Peyer's patch (tissue), 4 donors: ENCODE measurements around the gene LMTK2. TPM values are rescaled to one million over a fixed set of nuclear protein-coding genes. Genes with fewer than 3 reads are reported as not detected.

Source experiments
- DNase-seq, 3 donors: peaks; one replicate each; pipeline ENCODE4 v3.0.0-alpha.2; 2017 to 2019
- H3K27ac ChIP-seq, 4 donors: fragments of 200-600 bp; sonication (generic); one replicate each; pipeline ENCODE4 v1.5.1; 2016 to 2019
- H3K27me3 ChIP-seq, 2 donors: fragments of 200-600 bp; sonication (generic); one replicate each; pipeline ENCODE4 v1.5.1; 2019
- H3K36me3 ChIP-seq, 3 donors: fragments of 200-600 bp; sonication (generic); one replicate each; pipeline ENCODE4 v1.5.1; 2016 to 2019
- H3K4me1 ChIP-seq, 4 donors: fragments of 200-600 bp; sonication (generic); one replicate each; pipeline ENCODE4 v1.5.1; 2016 to 2019
- H3K4me3 ChIP-seq, 4 donors: fragments of 200-600 bp; sonication (generic); 1 replicate in 3 of 4; 2 replicates in 1 of 4; pipeline ENCODE4 v1.5.1; 2016 to 2019; ENCODE audit warnings: mild to moderate bottlenecking in 1 of 4
- H3K9me3 ChIP-seq, 4 donors: fragments of 200-600 bp; sonication (generic); one replicate each; pipeline ENCODE4 v1.5.1; 2016 to 2019; ENCODE audit warnings: mild to moderate bottlenecking in 1 of 4
- CTCF ChIP-seq, 6 experiments: fragments of 450-650 bp in 4 of 6; fragments of 200-600 bp in 2 of 6; sonication (generic) in 1 of 6; IDR thresholded peaks; one replicate each; pipeline ENCODE4 v1.5.1; 2017 to 2019; ENCODE audit warnings: antibody characterized with exemption in 6 of 6, mild to moderate bottlenecking in 3 of 6, moderate library complexity in 1 of 6
- POLR2A ChIP-seq, 2 donors: fragments of 450-650 bp; IDR thresholded peaks; one replicate each; pipeline ENCODE4 v1.5.1; 2017; ENCODE audit warnings: antibody characterized with exemption in 2 of 2, mild to moderate bottlenecking in 2 of 2, moderate library complexity in 2 of 2
- total RNA-seq, 4 donors: library from RNA; depleted of rRNA; stranded (reverse); fragments of >200 nt; gene quantifications; one replicate each; pipeline ENCODE4 v1.1.0, GENCODE V29; 2016

LMTK2 gene
- total RNA-seq, 4 donors from 2014 or later: 23.1 to 54.0 (median 51.4) TPM

GRCh38 chr7:98209166-98209920, 102.7 kb downstream of the LMTK2 start:
- peaks cover 0 to 21% (median 0%) of the 10 kb centered on the region in 3 donors for H3K36me3 ChIP-seq
- DNase-seq: peak in 1 of 3 donors; percentile 39
- no peaks in the 10 kb centered on the region for H3K27me3 ChIP-seq
- no peak overlapping the region for H3K27ac ChIP-seq
- no peak overlapping the region for H3K4me3 ChIP-seq
- H3K4me1 ChIP-seq: peaks cover 0 to 15% (median 7%) of the 10 kb centered on the region in 4 donors
- TF ChIP-seq POLR2A (IDR thresholded peaks at IDR 0.05): no peak
- TF ChIP-seq CTCF (IDR thresholded peaks at IDR 0.05): no peak
- no peaks in the 10 kb centered on the region for H3K9me3 ChIP-seq

DNA sequence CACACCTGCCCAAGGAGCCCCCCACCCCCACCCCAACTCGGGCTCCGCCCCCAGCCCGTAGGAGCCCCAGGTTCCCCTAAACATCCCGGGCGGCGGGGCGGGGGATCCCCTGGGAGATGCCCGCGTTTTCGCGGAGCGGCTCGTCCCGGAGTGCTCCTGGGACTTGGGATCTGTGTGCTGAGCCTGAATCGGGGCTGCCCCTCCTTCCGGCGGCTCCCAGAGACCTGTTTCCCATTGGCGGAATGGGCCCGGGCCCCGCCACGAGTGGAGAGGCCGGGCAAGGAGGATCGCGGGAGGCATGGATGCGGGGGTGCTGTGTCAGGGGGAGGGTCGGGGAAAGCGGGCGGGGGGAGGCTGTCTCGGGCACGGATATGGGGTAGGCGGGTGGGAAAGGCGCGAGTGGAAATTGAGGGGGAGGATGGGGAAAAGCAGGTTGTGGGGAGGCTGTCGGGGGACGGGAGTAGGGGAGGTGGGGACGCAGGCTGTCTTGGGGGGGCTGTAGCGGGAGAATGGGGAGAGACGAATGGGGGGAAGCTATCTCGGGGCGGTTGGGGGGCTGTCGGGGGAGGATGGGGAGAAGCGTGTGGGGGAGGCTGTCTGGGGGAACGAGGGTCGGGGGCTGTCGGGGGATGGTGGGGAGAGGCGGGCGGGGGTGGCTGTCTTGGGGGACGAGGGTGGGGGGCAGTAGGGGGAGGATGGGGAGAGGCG, 104.0 kb downstream of the LMTK2 start:
- Histone ChIP-seq H3K4me1 (peaks cover 0 to 15% (median 6%) of the 10 kb centered on the region in 4 donors), H3K4me3 (peak overlapping the region in 3 of 4 donors; percentile 40 to 63 (median 52)), H3K27ac (no peak overlapping the region), H3K27me3 (no peaks in the 10 kb centered on the region), H3K36me3 (peaks cover 0 to 13% (median 0%) of the 10 kb centered on the region in 3 donors), H3K9me3 (no peaks in the 10 kb centered on the region)
- peak in 2 of 3 donors; percentile 49 to 55 for DNase-seq
- TF ChIP-seq CTCF (IDR thresholded peaks at IDR 0.05): no peak
- TF ChIP-seq POLR2A (IDR thresholded peaks at IDR 0.05): no peak

DNA sequence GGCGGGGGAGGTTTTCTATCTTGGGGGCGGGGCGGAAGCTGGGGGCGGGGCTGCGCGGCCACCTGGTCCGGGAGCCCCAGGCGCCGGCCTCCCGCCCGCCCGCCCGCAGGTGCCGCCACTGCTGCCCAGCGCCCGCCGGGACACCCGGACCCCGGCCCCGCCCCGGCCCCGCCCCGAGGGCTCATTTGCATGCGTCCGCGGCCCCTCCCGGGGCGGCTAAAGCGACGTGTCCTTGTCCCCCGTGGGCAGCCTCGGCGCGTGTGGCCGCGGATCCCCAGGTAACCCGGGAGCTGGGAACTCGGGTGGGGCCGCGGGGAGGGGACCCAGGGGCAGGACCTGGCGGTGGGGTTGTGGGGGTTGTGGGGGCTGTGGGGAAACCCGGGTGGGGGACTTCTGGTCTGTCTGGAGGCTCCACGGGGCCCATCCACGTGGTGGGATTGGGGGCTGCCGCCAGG, 104.6 kb downstream of the LMTK2 start, which contains the start of gene BHLHA15:
TSS of gene BHLHA15 (plus strand) at position 219 of the 455 bp plus-strand sequence. CDS start 871 bp downstream, outside the sequence.
- peak; percentile 20 to 83 (median 78) for DNase-seq

DNA sequence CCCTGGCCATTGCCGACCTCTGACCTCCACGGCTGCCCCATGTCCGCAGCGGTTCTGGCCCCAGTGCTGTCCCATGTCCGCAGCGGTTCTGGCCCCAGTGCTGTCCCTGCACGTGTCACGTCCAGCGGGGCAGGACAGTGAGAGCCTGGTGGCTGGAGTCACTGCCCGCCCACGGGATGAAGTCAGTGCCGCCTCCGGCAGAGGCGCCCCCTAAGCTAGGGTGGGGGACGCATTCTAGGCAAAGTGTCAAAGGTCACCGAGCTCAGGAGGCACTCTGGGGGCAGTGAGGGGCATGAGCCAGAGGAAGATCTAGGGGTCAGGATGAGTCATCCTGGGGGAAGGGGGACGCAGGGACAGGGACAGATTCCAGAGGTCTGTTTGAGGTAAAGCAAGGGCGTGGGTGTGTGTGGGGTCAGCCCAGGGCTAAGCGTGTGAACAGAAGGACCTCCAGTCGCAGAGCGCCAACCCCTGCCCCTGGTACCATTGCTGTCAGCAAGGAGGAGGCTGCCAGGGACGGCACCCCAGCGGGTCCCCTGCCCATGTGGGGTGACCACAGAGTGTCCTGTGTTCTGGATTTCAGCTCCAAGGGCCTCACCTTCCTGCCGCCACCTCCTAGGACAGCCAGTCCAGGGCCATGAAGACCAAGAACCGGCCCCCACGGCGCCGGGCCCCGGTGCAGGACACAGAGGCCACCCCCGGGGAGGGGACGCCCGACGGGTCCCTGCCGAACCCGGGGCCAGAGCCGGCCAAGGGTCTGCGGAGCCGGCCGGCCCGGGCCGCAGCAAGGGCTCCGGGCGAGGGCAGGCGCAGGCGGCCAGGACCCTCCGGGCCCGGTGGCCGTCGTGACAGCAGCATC, 105.2 kb downstream of the LMTK2 start:
- DNase-seq: peak in 2 of 3 donors; percentile 45
- TF ChIP-seq POLR2A (IDR thresholded peaks at IDR 0.05): no peak
- TF ChIP-seq CTCF (IDR thresholded peaks at IDR 0.05): no peak
- Histone ChIP-seq H3K36me3 (peaks cover 0 to 8% (median 0%) of the 10 kb centered on the region in 3 donors), H3K4me3 (peak overlapping the region; percentile 14 to 63 (median 46)), H3K4me1 (peaks cover 0 to 15% (median 6%) of the 10 kb centered on the region in 4 donors), H3K27ac (peak overlapping the region in 3 of 4 donors; percentile 15 to 39 (median 17)), H3K9me3 (no peaks in the 10 kb centered on the region), H3K27me3 (no peaks in the 10 kb centered on the region)

More for the DNA sequence above, 104.6 kb downstream of the LMTK2 start, which contains the start of gene BHLHA15:
- Histone ChIP-seq H3K27me3 (no peaks in the 10 kb centered on the region), H3K4me1 (peaks cover 0 to 15% (median 6%) of the 10 kb centered on the region in 4 donors), H3K9me3 (no peaks in the 10 kb centered on the region), H3K36me3 (peaks cover 0 to 13% (median 0%) of the 10 kb centered on the region in 3 donors), H3K4me3 (peak within 1 kb of the TSS; percentile 14 to 63 (median 46)), H3K27ac (peak within 1 kb of the TSS in 3 of 4 donors; percentile 15 to 39 (median 17))
- no peak for TF ChIP-seq POLR2A (IDR thresholded peaks at IDR 0.05)
- no peak for TF ChIP-seq CTCF (IDR thresholded peaks at IDR 0.05)
